ENCODE measurements around the gene KCNH2.

DNA sequence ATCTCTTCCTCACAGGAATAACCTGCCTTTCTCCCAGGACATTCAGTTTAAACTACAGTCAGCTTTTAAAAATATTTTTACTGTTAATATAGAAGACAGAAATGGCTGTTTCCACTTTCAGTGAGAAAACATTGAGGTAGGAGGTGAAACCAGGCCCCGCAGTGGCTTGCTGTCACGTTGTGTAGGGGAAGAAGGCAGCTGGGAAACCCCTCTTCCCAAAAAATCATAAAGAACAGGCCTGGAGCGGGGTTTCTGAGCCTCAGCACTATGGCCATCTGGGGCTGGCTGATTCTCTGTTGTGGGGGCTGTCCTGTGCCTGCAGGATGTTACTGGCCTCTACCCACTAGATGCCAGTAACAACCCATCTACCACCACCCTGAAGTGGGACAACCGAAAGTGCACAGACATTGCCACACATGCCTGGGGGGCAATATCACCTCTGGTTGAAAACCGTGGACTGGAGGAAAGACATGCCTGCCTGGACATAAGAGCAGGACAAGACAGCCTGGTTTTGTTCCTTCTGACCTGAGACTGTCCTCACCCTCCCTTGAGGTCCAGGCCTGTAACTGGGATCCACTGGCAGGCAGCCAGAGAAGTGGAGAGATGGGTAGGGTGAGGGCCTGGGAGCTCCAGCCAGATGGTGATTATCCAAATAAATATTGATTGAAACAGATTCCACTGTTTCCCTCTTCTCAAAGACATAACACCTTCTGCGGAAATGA is 43.9 kb downstream of the KCNH2 start:
- TF ChIP-seq, protein P1, sequence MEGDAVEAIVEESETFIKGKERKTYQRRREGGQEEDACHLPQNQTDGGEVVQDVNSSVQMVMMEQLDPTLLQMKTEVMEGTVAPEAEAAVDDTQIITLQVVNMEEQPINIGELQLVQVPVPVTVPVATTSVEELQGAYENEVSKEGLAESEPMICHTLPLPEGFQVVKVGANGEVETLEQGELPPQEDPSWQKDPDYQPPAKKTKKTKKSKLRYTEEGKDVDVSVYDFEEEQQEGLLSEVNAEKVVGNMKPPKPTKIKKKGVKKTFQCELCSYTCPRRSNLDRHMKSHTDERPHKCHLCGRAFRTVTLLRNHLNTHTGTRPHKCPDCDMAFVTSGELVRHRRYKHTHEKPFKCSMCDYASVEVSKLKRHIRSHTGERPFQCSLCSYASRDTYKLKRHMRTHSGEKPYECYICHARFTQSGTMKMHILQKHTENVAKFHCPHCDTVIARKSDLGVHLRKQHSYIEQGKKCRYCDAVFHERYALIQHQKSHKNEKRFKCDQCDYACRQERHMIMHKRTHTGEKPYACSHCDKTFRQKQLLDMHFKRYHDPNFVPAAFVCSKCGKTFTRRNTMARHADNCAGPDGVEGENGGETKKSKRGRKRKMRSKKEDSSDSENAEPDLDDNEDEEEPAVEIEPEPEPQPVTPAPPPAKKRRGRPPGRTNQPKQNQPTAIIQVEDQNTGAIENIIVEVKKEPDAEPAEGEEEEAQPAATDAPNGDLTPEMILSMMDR (conservative IDR thresholded peaks at IDR 0.05 in 1 of 2, IDR thresholded peaks at IDR 0.05 in 1 of 2; ENCODE audit: extremely low read depth in 1 of 2, insufficient read depth in 1 of 2, low read depth in 1 of 2, low read length in 2 of 2), result no peak
- TF ChIP-seq EZH2 (IDR thresholded peaks at IDR 0.05; ENCODE audit: borderline replicate concordance, low read length), result no peak
